ENCODE results near the gene FBH1.
"Not testable (repeated sequence)": the region's sequence is repeated elsewhere in the genome, so short reads cannot be mapped to it uniquely, and the experiment has no call there.

FBH1 gene

DNA sequence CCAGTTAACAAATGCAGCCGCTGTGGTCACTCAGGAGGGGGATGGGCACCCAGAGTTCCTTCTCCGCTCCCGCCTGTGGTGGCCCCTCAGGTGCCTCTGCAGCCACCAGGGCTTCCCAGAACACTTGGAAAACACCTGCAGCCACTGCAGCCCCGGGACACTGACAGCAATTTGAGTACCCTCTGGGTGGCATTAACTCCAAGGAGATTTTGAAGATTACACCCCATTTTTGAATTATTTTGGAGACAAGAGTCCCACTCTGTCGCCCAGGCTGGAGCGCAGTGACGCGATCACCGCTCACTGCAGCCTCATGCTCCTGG is 55.1 kb downstream of the FBH1 start:
- H3K36me3 ChIP-seq (ENCODE audit: insufficient read depth, low read length): no peaks in the 10 kb centered on the region
- no peak overlapping the region for H3K4me2 ChIP-seq (ENCODE audit: insufficient read depth, low read length)
- no peak overlapping the region for H3K27ac ChIP-seq (ENCODE audit: low read length)
- TF ChIP-seq EZH2 (IDR thresholded peaks at IDR 0.05; ENCODE audit: borderline replicate concordance, low read depth, low read length, severe bottlenecking) (no peak), CTCF (IDR thresholded peaks at IDR 0.05; ENCODE audit: borderline replicate concordance, extremely low read depth, low read length, poor library complexity, severe bottlenecking) (no peak)
- no peaks in the 10 kb centered on the region for H3K4me1 ChIP-seq (ENCODE audit: insufficient read depth, low read length)
- H3K9me3 ChIP-seq (ENCODE audit: insufficient read depth, low read length, severe bottlenecking): no peaks in the 10 kb centered on the region
- H3K9ac ChIP-seq (ENCODE audit: low read depth, low read length): no peak overlapping the region
- H3K4me3 ChIP-seq (ENCODE audit: low read depth in 1 of 2, low read length in 2 of 2): no peak overlapping the region
- no peak overlapping the region for H2AFZ ChIP-seq (ENCODE audit: low read depth, low read length)
- no peaks in the 10 kb centered on the region for H4K20me1 ChIP-seq (ENCODE audit: insufficient read depth, low read length)
- no peaks in the 10 kb centered on the region for H3K79me2 ChIP-seq (ENCODE audit: insufficient read depth, low read length)
- no peaks in the 10 kb centered on the region for H3K27me3 ChIP-seq (ENCODE audit: insufficient read depth, low read length, poor library complexity)
- ATAC-seq (ENCODE audit: insufficient read depth, low read depth) (no peak), DNase-seq (no peak)

GRCh38 chr10:5945561-5946418 is 55.7 kb downstream of the FBH1 start:
- ATAC-seq (ENCODE audit: insufficient read depth, low read depth) (no peak), DNase-seq (no peak)
- Histone ChIP-seq H3K4me2 (ENCODE audit: insufficient read depth, low read length) (no peak overlapping the region), H3K27me3 (ENCODE audit: insufficient read depth, low read length, poor library complexity) (no peaks in the 10 kb centered on the region), H3K9me3 (ENCODE audit: insufficient read depth, low read length, severe bottlenecking) (no peaks in the 10 kb centered on the region), H3K4me1 (ENCODE audit: insufficient read depth, low read length) (no peaks in the 10 kb centered on the region), H2AFZ (ENCODE audit: low read depth, low read length) (no peak overlapping the region), H3K9ac (ENCODE audit: low read depth, low read length) (no peak overlapping the region), H4K20me1 (ENCODE audit: insufficient read depth, low read length) (no peaks in the 10 kb centered on the region), H3K79me2 (ENCODE audit: insufficient read depth, low read length) (no peaks in the 10 kb centered on the region), H3K27ac (ENCODE audit: low read length) (no peak overlapping the region), H3K36me3 (ENCODE audit: insufficient read depth, low read length) (no peaks in the 10 kb centered on the region), H3K4me3 (ENCODE audit: low read depth in 1 of 2, low read length in 2 of 2) (no peak overlapping the region)
- TF ChIP-seq CTCF (IDR thresholded peaks at IDR 0.05; ENCODE audit: borderline replicate concordance, extremely low read depth, low read length, poor library complexity, severe bottlenecking) (no peak), EZH2 (IDR thresholded peaks at IDR 0.05; ENCODE audit: borderline replicate concordance, low read depth, low read length, severe bottlenecking) (no peak)

DNA sequence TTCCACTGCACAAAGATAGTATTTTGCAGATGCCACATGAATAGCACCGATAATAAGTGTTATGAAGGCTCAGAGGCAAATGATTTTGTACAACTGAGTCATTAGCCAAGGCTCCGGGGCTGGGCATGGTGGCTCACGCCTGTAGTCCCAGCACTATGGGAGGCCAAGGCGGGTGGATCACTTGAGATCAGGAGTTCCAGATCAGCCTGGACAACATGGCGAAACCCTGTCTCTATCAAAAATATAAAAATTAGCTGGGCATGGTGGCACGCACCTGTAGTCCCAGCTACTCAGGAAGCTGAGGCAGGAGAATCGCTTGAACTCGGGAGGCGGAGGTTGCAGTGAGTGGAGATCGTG is 56.4 kb downstream of the FBH1 start:
- H3K4me1 ChIP-seq (ENCODE audit: insufficient read depth, low read length): not testable (repeated sequence)

GRCh38 chr10:5946786-5947185 is 56.7 kb downstream of the FBH1 start:
- H3K9ac ChIP-seq (ENCODE audit: low read depth, low read length): no peak overlapping the region
- no peak overlapping the region for H3K4me2 ChIP-seq (ENCODE audit: insufficient read depth, low read length)
- no peaks in the 10 kb centered on the region for H3K36me3 ChIP-seq (ENCODE audit: insufficient read depth, low read length)
- TF ChIP-seq EZH2 (IDR thresholded peaks at IDR 0.05; ENCODE audit: borderline replicate concordance, low read depth, low read length, severe bottlenecking) (no peak), CTCF (IDR thresholded peaks at IDR 0.05; ENCODE audit: borderline replicate concordance, extremely low read depth, low read length, poor library complexity, severe bottlenecking) (no peak)
- no peaks in the 10 kb centered on the region for H3K79me2 ChIP-seq (ENCODE audit: insufficient read depth, low read length)
- no peak overlapping the region for H3K27ac ChIP-seq (ENCODE audit: low read length)
- no peak overlapping the region for H2AFZ ChIP-seq (ENCODE audit: low read depth, low read length)
- no peak for DNase-seq
- H4K20me1 ChIP-seq (ENCODE audit: insufficient read depth, low read length): no peaks in the 10 kb centered on the region
- H3K27me3 ChIP-seq (ENCODE audit: insufficient read depth, low read length, poor library complexity): no peaks in the 10 kb centered on the region
- no peak for ATAC-seq (ENCODE audit: insufficient read depth, low read depth)
- no peaks in the 10 kb centered on the region for H3K9me3 ChIP-seq (ENCODE audit: insufficient read depth, low read length, severe bottlenecking)
- H3K4me1 ChIP-seq (ENCODE audit: insufficient read depth, low read length): no peaks in the 10 kb centered on the region
- no peak overlapping the region for H3K4me3 ChIP-seq (ENCODE audit: low read depth in 1 of 2, low read length in 2 of 2)

More for the DNA sequence above, 56.4 kb downstream of the FBH1 start:
- H3K79me2 ChIP-seq (ENCODE audit: insufficient read depth, low read length); H4K20me1 ChIP-seq (ENCODE audit: insufficient read depth, low read length); H3K27ac ChIP-seq (ENCODE audit: low read length); ATAC-seq (ENCODE audit: insufficient read depth, low read depth); H2AFZ ChIP-seq (ENCODE audit: low read depth, low read length); DNase-seq; H3K4me2 ChIP-seq (ENCODE audit: insufficient read depth, low read length); H3K27me3 ChIP-seq (ENCODE audit: insufficient read depth, low read length, poor library complexity); H3K9me3 ChIP-seq (ENCODE audit: insufficient read depth, low read length, severe bottlenecking); H3K9ac ChIP-seq (ENCODE audit: low read depth, low read length); H3K4me3 ChIP-seq (ENCODE audit: low read depth in 1 of 2, low read length in 2 of 2); H3K36me3 ChIP-seq (ENCODE audit: insufficient read depth, low read length): not testable (repeated sequence)

All from DND-41 (cell line).